H9 (cell line): ENCODE measurements around the gene CFAP77. TPM values are rescaled to one million over a fixed set of nuclear protein-coding genes. Genes with fewer than 3 reads are reported as not detected.

Source experiments
- DNase-seq: peaks from one replicate; pipeline ENCODE4 v3.0.0-alpha.2; 2017
- H2AFZ ChIP-seq: one replicate; pipeline ENCODE4 v1.6.1; 2013; ENCODE audit warnings: mild to moderate bottlenecking, low read length, control low read depth, moderate library complexity
- H2AK5ac ChIP-seq: 2 replicates; pipeline ENCODE4 v1.6.1; 2013; ENCODE audit warnings: low read length, control low read depth, mixed read lengths; ENCODE audit not compliant: insufficient read length
- H2BK120ac ChIP-seq: one replicate; pipeline ENCODE4 v1.6.1; 2013; ENCODE audit warnings: low read depth, mild to moderate bottlenecking, low read length, control low read depth, inconsistent platforms; ENCODE audit not compliant: poor library complexity, severe bottlenecking
- H2BK12ac ChIP-seq: 2 replicates; pipeline ENCODE4 v1.6.1; 2013; ENCODE audit warnings: low read length, control low read depth, mixed read lengths, low read depth; ENCODE audit not compliant: insufficient read length
- H2BK15ac ChIP-seq: 2 replicates; pipeline ENCODE4 v1.6.1; 2013; ENCODE audit warnings: low read depth, low read length, control low read depth
- H2BK20ac ChIP-seq: one replicate; pipeline ENCODE4 v1.6.1; 2013; ENCODE audit warnings: low read depth, mild to moderate bottlenecking, low read length, control low read depth, inconsistent platforms; ENCODE audit not compliant: poor library complexity, severe bottlenecking
- H2BK5ac ChIP-seq: 2 replicates; pipeline ENCODE4 v1.6.1; 2013; ENCODE audit warnings: low read length, control low read depth, mixed read lengths; ENCODE audit not compliant: insufficient read length
- H3K14ac ChIP-seq: 2 replicates; pipeline ENCODE4 v1.6.1; 2013; ENCODE audit warnings: low read length, control low read depth; ENCODE audit not compliant: insufficient read depth
- H3K18ac ChIP-seq: 2 replicates; pipeline ENCODE4 v1.6.1; 2013; ENCODE audit warnings: low read depth, mild to moderate bottlenecking, mixed read lengths, low read length, control low read depth; ENCODE audit not compliant: insufficient read length
- H3K23ac ChIP-seq: 2 replicates; pipeline ENCODE4 v1.6.1; 2013; ENCODE audit warnings: low read length, control low read depth, mixed read lengths, low read depth; ENCODE audit not compliant: insufficient read length
- H3K23me2 ChIP-seq: 2 replicates; pipeline ENCODE4 v1.6.1; 2013; ENCODE audit warnings: low read depth, mild to moderate bottlenecking, mixed read lengths, low read length, control low read depth; ENCODE audit not compliant: insufficient read length, poor library complexity, severe bottlenecking
- H3K27ac ChIP-seq: 2 replicates; pipeline ENCODE4 v1.5.1; 2013; ENCODE audit warnings: low read length, control low read depth, mixed read lengths, low read depth; ENCODE audit not compliant: insufficient read length
- H3K27me3 ChIP-seq: 2 replicates; pipeline ENCODE4 v1.6.1; 2013; ENCODE audit warnings: low read length, control low read depth, inconsistent platforms; ENCODE audit not compliant: insufficient read depth
- H3K4ac ChIP-seq: 2 replicates; pipeline ENCODE4 v1.6.1; 2013; ENCODE audit warnings: low read depth, mild to moderate bottlenecking, control low read depth, inconsistent platforms, low read length, moderate library complexity
- H3K4me1 ChIP-seq: 2 replicates; pipeline ENCODE4 v1.6.1; 2013; ENCODE audit warnings: low read length, control low read depth, inconsistent platforms; ENCODE audit not compliant: insufficient read depth
- H3K4me2 ChIP-seq: 2 replicates; pipeline ENCODE4 v1.6.1; 2013; ENCODE audit warnings: low read length, control low read depth, mixed read lengths; ENCODE audit not compliant: insufficient read length, insufficient read depth
- H3K56ac ChIP-seq: 2 replicates; pipeline ENCODE4 v1.6.1; 2013; ENCODE audit warnings: low read depth, mild to moderate bottlenecking, mixed read lengths, low read length, control low read depth; ENCODE audit not compliant: insufficient read length
- H3K79me1 ChIP-seq: 2 replicates; pipeline ENCODE4 v1.6.1; 2013; ENCODE audit warnings: low read depth, mild to moderate bottlenecking, moderate library complexity, low read length, control low read depth, inconsistent platforms; ENCODE audit not compliant: insufficient read depth, poor library complexity, severe bottlenecking
- H3K79me2 ChIP-seq: 2 replicates; pipeline ENCODE4 v1.6.1; 2013; ENCODE audit warnings: low read length, control low read depth, inconsistent platforms; ENCODE audit not compliant: insufficient read depth
- H3K9ac ChIP-seq: 2 replicates; pipeline ENCODE4 v1.6.1; 2013; ENCODE audit warnings: low read length, control low read depth, mixed read lengths; ENCODE audit not compliant: insufficient read length; ENCODE audit errors: extremely low read depth
- H3K9me3 ChIP-seq: one replicate; pipeline ENCODE4 v1.6.1; 2013; ENCODE audit warnings: low read depth, low read length, inconsistent platforms; ENCODE audit not compliant: control insufficient read depth
- H3T11ph ChIP-seq: one replicate; pipeline ENCODE4 v1.6.1; 2013; ENCODE audit warnings: mild to moderate bottlenecking, low read length, control low read depth, inconsistent platforms
- H4K20me1 ChIP-seq: one replicate; pipeline ENCODE4 v1.6.1; 2013; ENCODE audit not compliant: control insufficient read depth, insufficient read length, insufficient read depth
- H4K5ac ChIP-seq: 2 replicates; pipeline ENCODE4 v1.6.1; 2013; ENCODE audit warnings: low read depth, mild to moderate bottlenecking, mixed read lengths, low read length, control low read depth; ENCODE audit not compliant: insufficient read length
- H4K8ac ChIP-seq: replicated peaks from 2 replicates; pipeline ENCODE4 v1.6.1; 2013; ENCODE audit warnings: low read length, control low read depth, mixed read lengths, low read depth; ENCODE audit not compliant: insufficient read length
- H4K91ac ChIP-seq: 2 replicates; pipeline ENCODE4 v1.6.1; 2013; ENCODE audit warnings: low read depth, mild to moderate bottlenecking, moderate library complexity, mixed read lengths, low read length, control low read depth; ENCODE audit not compliant: insufficient read length
- H3K27ac Mint-ChIP-seq, 3 experiments: 2 replicates in 2 of 3; 3 replicates in 1 of 3; pipeline ENCODE4 v1.8.0; 2020 to 2021; ENCODE audit warnings: mixed read lengths in 3 of 3, mild to moderate bottlenecking in 1 of 3, moderate library complexity in 1 of 3
- H3K27me3 Mint-ChIP-seq: 2 replicates; pipeline ENCODE4 v1.8.0; 2021; ENCODE audit warnings: low read depth, mild to moderate bottlenecking, moderate library complexity, mixed read lengths
- H3K36me3 Mint-ChIP-seq, 3 experiments: 2 replicates in 2 of 3; 3 replicates in 1 of 3; pipeline ENCODE4 v1.8.0; 2020 to 2021; ENCODE audit warnings: low read depth in 3 of 3, mixed read lengths in 3 of 3; ENCODE audit not compliant: insufficient read depth in 1 of 3
- H3K4me1 Mint-ChIP-seq, 2 experiments: 2 replicates each; pipeline ENCODE4 v1.8.0; 2020; ENCODE audit warnings: mixed read lengths in 2 of 2
- H3K4me3 Mint-ChIP-seq, 2 experiments: 2 replicates in 1 of 2; 3 replicates in 1 of 2; pipeline ENCODE4 v1.8.0; 2020 to 2021; ENCODE audit warnings: mild to moderate bottlenecking in 2 of 2, mixed read lengths in 2 of 2, moderate library complexity in 1 of 2
- H3K9me3 Mint-ChIP-seq, 2 experiments: 2 replicates in 1 of 2; 3 replicates in 1 of 2; pipeline ENCODE4 v1.8.0; 2020; ENCODE audit warnings: mild to moderate bottlenecking in 2 of 2, mixed read lengths in 2 of 2, moderate library complexity in 1 of 2
- WGBS: extraction: QIAGEN DNeasy Blood & Tissue Kit; methylation state at CpG from one replicate; pipeline ENCODE4 v1.1.7; 2013; ENCODE audit warnings: missing lambda C conversion rate, low lambda C conversion rate, mixed read lengths; ENCODE audit not compliant: insufficient read length; ENCODE audit errors: extremely low coverage; 5-methylcytosine and 5-hydroxymethylcytosine counted together
- total RNA-seq: library from RNA; stranded (reverse); gene quantifications from 2 replicates; pipeline ENCODE4 v1.2.1, GENCODE V29; 2021
- TF ChIP-seq, protein P1 (sequence below): fragments of 200-600 bp; sonication (generic); conservative IDR thresholded peaks from 3 replicates; pipeline ENCODE4 v1.8.0; 2021; ENCODE audit warnings: antibody characterized with exemption, mild to moderate bottlenecking

The CFAP77 gene
- total RNA-seq, 1 experiment from 2014 or later = 0.72 TPM

DNA sequence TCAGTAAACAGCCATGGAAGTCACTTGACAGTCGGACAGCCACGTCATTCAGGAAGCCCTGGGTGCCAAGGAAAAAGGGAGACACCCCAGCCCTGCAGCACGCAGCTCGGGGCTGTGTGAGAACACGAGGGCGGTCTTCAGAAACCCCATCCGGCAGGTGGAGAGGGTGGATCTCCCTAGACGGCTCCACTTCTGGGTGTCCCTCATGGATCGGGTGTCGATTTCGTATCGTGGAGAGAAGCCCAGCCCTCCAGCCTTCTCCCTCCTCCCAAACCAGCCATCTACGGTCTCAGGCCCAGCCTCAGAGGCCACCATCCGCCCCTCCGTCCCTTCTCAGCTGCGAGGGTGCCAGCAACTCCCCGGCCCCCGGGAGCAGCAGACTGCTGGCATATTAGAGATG lies 106.9 kb downstream of the CFAP77 start:
- H4K8ac ChIP-seq = no peak overlapping the region
- Mint-ChIP-seq H3K27me3 (peaks cover 11% of the 10 kb centered on the region), H3K9me3 (no peaks in the 10 kb centered on the region), H3K4me1 (peaks cover 0 to 4% of the 10 kb centered on the region in 2 experiments; a peak in 1 of 4 replicates), H3K36me3 (no peaks in the 10 kb centered on the region), H3K4me3 (no peak overlapping the region), H3K27ac (no peak overlapping the region)
- H3K14ac ChIP-seq = no peak overlapping the region
- H2BK15ac ChIP-seq = no peak overlapping the region
- no peak overlapping the region for H2AK5ac ChIP-seq
- no peak overlapping the region for H3K4ac ChIP-seq
- no peak overlapping the region for H3K18ac ChIP-seq
- H3K79me2 ChIP-seq = no peaks in the 10 kb centered on the region
- H3K9ac ChIP-seq = no peak overlapping the region
- H2BK20ac ChIP-seq = no peak overlapping the region
- WGBS = no CpG with 5 or more reads among the region's 18 CpGs
- no peaks in the 10 kb centered on the region for H3K9me3 ChIP-seq
- no peak overlapping the region for H2BK12ac ChIP-seq
- no peaks in the 10 kb centered on the region for H3K23me2 ChIP-seq
- no peak overlapping the region for H2BK120ac ChIP-seq
- no peak for DNase-seq
- no peaks in the 10 kb centered on the region for H3K79me1 ChIP-seq
- no peak overlapping the region for H4K91ac ChIP-seq
- no peak overlapping the region for H4K5ac ChIP-seq
- no peak overlapping the region for H2AFZ ChIP-seq
- TF ChIP-seq, protein P1, sequence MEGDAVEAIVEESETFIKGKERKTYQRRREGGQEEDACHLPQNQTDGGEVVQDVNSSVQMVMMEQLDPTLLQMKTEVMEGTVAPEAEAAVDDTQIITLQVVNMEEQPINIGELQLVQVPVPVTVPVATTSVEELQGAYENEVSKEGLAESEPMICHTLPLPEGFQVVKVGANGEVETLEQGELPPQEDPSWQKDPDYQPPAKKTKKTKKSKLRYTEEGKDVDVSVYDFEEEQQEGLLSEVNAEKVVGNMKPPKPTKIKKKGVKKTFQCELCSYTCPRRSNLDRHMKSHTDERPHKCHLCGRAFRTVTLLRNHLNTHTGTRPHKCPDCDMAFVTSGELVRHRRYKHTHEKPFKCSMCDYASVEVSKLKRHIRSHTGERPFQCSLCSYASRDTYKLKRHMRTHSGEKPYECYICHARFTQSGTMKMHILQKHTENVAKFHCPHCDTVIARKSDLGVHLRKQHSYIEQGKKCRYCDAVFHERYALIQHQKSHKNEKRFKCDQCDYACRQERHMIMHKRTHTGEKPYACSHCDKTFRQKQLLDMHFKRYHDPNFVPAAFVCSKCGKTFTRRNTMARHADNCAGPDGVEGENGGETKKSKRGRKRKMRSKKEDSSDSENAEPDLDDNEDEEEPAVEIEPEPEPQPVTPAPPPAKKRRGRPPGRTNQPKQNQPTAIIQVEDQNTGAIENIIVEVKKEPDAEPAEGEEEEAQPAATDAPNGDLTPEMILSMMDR = no peak
- H4K20me1 ChIP-seq = no peaks in the 10 kb centered on the region
- H3K27me3 ChIP-seq = no peaks in the 10 kb centered on the region
- no peak overlapping the region for H3K23ac ChIP-seq
- no peak overlapping the region for H3K4me2 ChIP-seq
- H3K27ac ChIP-seq = no peak overlapping the region
- no peak overlapping the region for H3K56ac ChIP-seq
- H2BK5ac ChIP-seq = no peak overlapping the region
- no peaks in the 10 kb centered on the region for H3K4me1 ChIP-seq
- H3T11ph ChIP-seq = no peak overlapping the region
